Chondrocyte (in vitro differentiated cells): ENCODE results near the gene ULK4. TPM values are rescaled to one million over a fixed set of nuclear protein-coding genes. Genes with fewer than 3 reads are reported as not detected.

Source experiments
- DNase-seq: peaks from one replicate; pipeline ENCODE4 v3.0.0; 2021; ENCODE audit warnings: mixed read lengths, low spot score
- H3K27ac Mint-ChIP-seq: one replicate; pipeline ENCODE4 v1.8.0; 2021; ENCODE audit warnings: mild to moderate bottlenecking, moderate library complexity, mixed read lengths; ENCODE audit not compliant: unreplicated experiment
- H3K27me3 Mint-ChIP-seq: 2 replicates; pipeline ENCODE4 v1.8.0; 2021; ENCODE audit warnings: low read depth, mixed read lengths
- H3K36me3 Mint-ChIP-seq: 2 replicates; pipeline ENCODE4 v1.8.0; 2021; ENCODE audit warnings: low read depth, mixed read lengths
- H3K4me1 Mint-ChIP-seq: 2 replicates; pipeline ENCODE4 v1.8.0; 2021; ENCODE audit warnings: low read depth, mild to moderate bottlenecking, mixed read lengths
- H3K4me3 Mint-ChIP-seq: one replicate; pipeline ENCODE4 v1.8.0; 2021; ENCODE audit warnings: mild to moderate bottlenecking, moderate library complexity, mixed read lengths; ENCODE audit not compliant: unreplicated experiment
- H3K9me3 Mint-ChIP-seq: 2 replicates; pipeline ENCODE4 v1.8.0; 2021; ENCODE audit warnings: low read depth, mixed read lengths
- total RNA-seq: library from RNA; stranded (reverse); gene quantifications from 3 replicates; pipeline ENCODE4 v1.2.1, GENCODE V29; 2021
- TF ChIP-seq, protein P1 (sequence below): fragments of 200-600 bp; sonication (generic); IDR thresholded peaks from 2 replicates; pipeline ENCODE4 v1.5.0; 2021; ENCODE audit warnings: antibody characterized with exemption, mild to moderate bottlenecking, moderate library complexity

ULK4 gene
- total RNA-seq, 1 donor from 2014 or later: 9.1 TPM

DNA sequence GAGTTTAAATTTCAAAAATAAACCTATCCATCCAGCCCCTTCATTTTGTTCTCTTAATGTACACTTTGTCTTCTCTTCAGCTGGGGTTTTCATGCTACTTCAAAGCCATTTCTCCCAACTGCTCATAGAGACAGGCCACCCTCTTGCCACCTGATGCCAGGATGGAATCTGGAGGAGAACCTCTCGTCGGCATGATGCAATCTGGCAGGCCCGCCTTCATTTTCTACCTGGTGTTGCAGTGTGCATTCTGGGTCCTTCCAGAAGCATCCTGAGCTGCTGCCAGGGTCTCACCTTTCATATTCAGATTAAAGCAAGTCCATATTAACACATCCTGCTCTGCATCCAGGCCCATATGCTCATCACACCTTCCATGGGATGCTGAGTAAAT, 701.8 kb downstream of the ULK4 start:
- Mint-ChIP-seq H3K27ac (no peak overlapping the region), H3K4me3 (no peak overlapping the region), H3K36me3 (no peaks in the 10 kb centered on the region), H3K9me3 (no peaks in the 10 kb centered on the region), H3K27me3 (no peaks in the 10 kb centered on the region), H3K4me1 (no peaks in the 10 kb centered on the region)
- TF ChIP-seq, protein P1, sequence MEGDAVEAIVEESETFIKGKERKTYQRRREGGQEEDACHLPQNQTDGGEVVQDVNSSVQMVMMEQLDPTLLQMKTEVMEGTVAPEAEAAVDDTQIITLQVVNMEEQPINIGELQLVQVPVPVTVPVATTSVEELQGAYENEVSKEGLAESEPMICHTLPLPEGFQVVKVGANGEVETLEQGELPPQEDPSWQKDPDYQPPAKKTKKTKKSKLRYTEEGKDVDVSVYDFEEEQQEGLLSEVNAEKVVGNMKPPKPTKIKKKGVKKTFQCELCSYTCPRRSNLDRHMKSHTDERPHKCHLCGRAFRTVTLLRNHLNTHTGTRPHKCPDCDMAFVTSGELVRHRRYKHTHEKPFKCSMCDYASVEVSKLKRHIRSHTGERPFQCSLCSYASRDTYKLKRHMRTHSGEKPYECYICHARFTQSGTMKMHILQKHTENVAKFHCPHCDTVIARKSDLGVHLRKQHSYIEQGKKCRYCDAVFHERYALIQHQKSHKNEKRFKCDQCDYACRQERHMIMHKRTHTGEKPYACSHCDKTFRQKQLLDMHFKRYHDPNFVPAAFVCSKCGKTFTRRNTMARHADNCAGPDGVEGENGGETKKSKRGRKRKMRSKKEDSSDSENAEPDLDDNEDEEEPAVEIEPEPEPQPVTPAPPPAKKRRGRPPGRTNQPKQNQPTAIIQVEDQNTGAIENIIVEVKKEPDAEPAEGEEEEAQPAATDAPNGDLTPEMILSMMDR: no peak
- no peak for DNase-seq

DNA sequence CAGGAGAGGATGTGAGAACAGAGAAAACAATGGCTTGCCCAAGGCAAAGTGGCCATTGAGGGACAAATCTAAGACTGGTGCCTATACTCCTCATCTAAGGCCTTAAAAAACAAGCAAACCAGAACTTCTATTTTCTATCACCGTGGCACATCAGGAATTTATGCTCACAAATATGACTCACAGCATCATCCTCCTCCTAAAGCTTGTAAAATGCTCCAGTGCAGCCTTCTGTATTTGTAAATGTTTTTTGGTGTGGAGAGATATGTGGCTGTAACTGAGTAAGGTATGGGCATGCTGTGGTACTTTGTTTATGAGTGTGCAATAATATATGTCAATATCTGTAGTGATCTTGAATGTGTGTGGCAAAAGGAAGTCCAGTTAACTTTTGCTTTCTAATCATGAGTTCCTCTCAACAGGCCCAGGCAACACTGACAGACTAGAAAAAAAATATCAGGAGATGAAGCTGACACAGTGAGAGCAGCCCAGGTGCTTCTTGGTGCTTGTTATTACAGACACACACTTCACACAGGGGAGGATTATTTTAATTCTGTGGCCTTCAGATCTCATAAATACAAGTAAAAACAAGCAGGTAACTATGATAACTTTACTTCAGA, 702.3 kb downstream of the ULK4 start:
- no peak for DNase-seq
- Mint-ChIP-seq H3K4me1 (no peaks in the 10 kb centered on the region), H3K9me3 (no peaks in the 10 kb centered on the region), H3K4me3 (no peak overlapping the region), H3K36me3 (no peaks in the 10 kb centered on the region), H3K27me3 (no peaks in the 10 kb centered on the region), H3K27ac (no peak overlapping the region)
- TF ChIP-seq, protein P1: no peak

- DNase-seq: no peak
- no peak overlapping the region for H3K4me3 Mint-ChIP-seq
- H3K36me3 Mint-ChIP-seq: peaks cover 4% of the 10 kb centered on the region
- H3K9me3 Mint-ChIP-seq: peaks cover 6% of the 10 kb centered on the region
- H3K27me3 Mint-ChIP-seq: no peaks in the 10 kb centered on the region
- H3K4me1 Mint-ChIP-seq: no peaks in the 10 kb centered on the region
- TF ChIP-seq, protein P1: no peak
- no peak overlapping the region for H3K27ac Mint-ChIP-seq
Measured at GRCh38 chr3:41258239-41258800, 703.6 kb downstream of the ULK4 start.

DNA sequence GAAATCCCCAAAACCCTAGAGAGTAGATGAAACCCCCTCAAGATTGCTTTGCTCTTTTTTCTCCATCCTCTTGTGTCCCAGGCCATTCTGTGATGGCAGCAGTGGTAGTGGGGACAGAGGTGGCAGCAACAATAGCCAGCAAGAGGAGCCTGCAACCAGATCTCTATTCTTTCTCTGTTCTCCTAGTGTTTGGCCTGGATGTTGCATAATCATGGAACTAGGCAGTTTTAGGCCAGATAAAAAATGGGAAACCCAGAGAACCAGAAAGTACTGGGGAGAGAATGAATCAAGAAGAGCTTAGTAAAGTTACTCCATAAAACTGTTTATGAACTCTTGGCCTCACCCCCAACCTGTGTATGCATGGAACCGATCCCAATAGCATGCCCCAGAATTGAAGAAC, 710.3 kb downstream of the ULK4 start:
- H3K4me1 Mint-ChIP-seq: peaks cover 22% of the 10 kb centered on the region
- DNase-seq: no peak
- H3K9me3 Mint-ChIP-seq: peaks cover 13% of the 10 kb centered on the region
- TF ChIP-seq, protein P1: no peak
- H3K36me3 Mint-ChIP-seq: peaks cover 7% of the 10 kb centered on the region
- H3K27me3 Mint-ChIP-seq: no peaks in the 10 kb centered on the region
- no peak overlapping the region for H3K4me3 Mint-ChIP-seq
- H3K27ac Mint-ChIP-seq: no peak overlapping the region

GRCh38 chr3:41250825-41251224, 711.1 kb downstream of the ULK4 start:
- H3K4me3 Mint-ChIP-seq: no peak overlapping the region
- peaks cover 7% of the 10 kb centered on the region for H3K36me3 Mint-ChIP-seq
- no peaks in the 10 kb centered on the region for H3K27me3 Mint-ChIP-seq
- DNase-seq: no peak
- H3K9me3 Mint-ChIP-seq: peaks cover 13% of the 10 kb centered on the region
- TF ChIP-seq, protein P1: no peak
- H3K27ac Mint-ChIP-seq: no peak overlapping the region
- H3K4me1 Mint-ChIP-seq: peaks cover 30% of the 10 kb centered on the region
